OCI-LY1 (cell line): ENCODE measurements around the gene NCBP1.

Experiments
- H2AFZ ChIP-seq: fragments of 200-600 bp; sonication (generic), shearing (Covaris generic); 2 replicates; pipeline ENCODE4 v1.6.0; 2014; ENCODE audit warnings: antibody characterized with exemption, mild to moderate bottlenecking, low read length
- H3F3A ChIP-seq: fragments of 200-600 bp; sonication (generic), shearing (Covaris generic); 2 replicates; pipeline ENCODE4 v1.6.0; 2014; ENCODE audit warnings: mild to moderate bottlenecking, antibody characterized with exemption, low read length, moderate library complexity; ENCODE audit not compliant: insufficient read depth
- H3K27ac ChIP-seq: fragments of 200-600 bp; sonication (generic); 2 replicates; pipeline ENCODE4 v1.5.1; 2014; ENCODE audit warnings: low read length, mixed run types, mild to moderate bottlenecking, low read depth; ENCODE audit not compliant: poor library complexity, severe bottlenecking
- H3K27me3 ChIP-seq: fragments of 200-600 bp; sonication (generic); 2 replicates; pipeline ENCODE4 v1.6.0; 2014; ENCODE audit warnings: antibody characterized with exemption, mild to moderate bottlenecking, low read length, moderate library complexity; ENCODE audit not compliant: insufficient read depth
- H3K36me3 ChIP-seq: fragments of 200-600 bp; sonication (generic); 2 replicates; pipeline ENCODE4 v1.6.1; 2014; ENCODE audit warnings: mild to moderate bottlenecking, antibody characterized with exemption, low read length, moderate library complexity, mixed read lengths; ENCODE audit not compliant: insufficient read depth
- H3K4me1 ChIP-seq: fragments of 200-600 bp; sonication (generic); 2 replicates; pipeline ENCODE4 v1.5.1; 2014; ENCODE audit warnings: mild to moderate bottlenecking, low read length, moderate library complexity; ENCODE audit not compliant: insufficient read depth, severe bottlenecking
- H3K4me2 ChIP-seq: fragments of 200-600 bp; sonication (generic), shearing (Covaris generic); 2 replicates; pipeline ENCODE4 v1.6.1; 2014; ENCODE audit warnings: low read length
- H3K4me3 ChIP-seq: fragments of 200-600 bp; sonication (generic); 2 replicates; pipeline ENCODE4 v1.5.1; 2014; ENCODE audit warnings: low read length, low read depth, mild to moderate bottlenecking, mixed read lengths; ENCODE audit not compliant: poor library complexity, severe bottlenecking
- H3K79me2 ChIP-seq: fragments of 200-600 bp; shearing (Covaris generic); 2 replicates; pipeline ENCODE4 v1.6.1; 2016; ENCODE audit warnings: mixed run types, low read length, mixed read lengths; ENCODE audit not compliant: insufficient read depth
- H3K9ac ChIP-seq: fragments of 200-600 bp; sonication (generic), shearing (Covaris generic); 2 replicates; pipeline ENCODE4 v1.6.1; 2014; ENCODE audit warnings: mild to moderate bottlenecking, low read length, mixed read lengths
- H3K9me2 ChIP-seq: fragments of 200-600 bp; sonication (generic), shearing (Covaris generic); 2 replicates; pipeline ENCODE4 v1.6.1; 2014; ENCODE audit warnings: low read depth, mild to moderate bottlenecking, low read length, mixed read lengths
- H3K9me3 ChIP-seq: fragments of 200-600 bp; shearing (Covaris generic); 2 replicates; pipeline ENCODE4 v1.6.1; 2014; ENCODE audit warnings: low read length, mixed read lengths
- H4K20me1 ChIP-seq: fragments of 200-600 bp; sonication (generic), shearing (Covaris generic); 2 replicates; pipeline ENCODE4 v1.6.0; 2016; ENCODE audit warnings: mild to moderate bottlenecking, low read length; ENCODE audit not compliant: insufficient read depth
- CTCF ChIP-seq: fragments of 200-600 bp; sonication (generic), shearing (Covaris generic); IDR thresholded peaks from 2 replicates; pipeline ENCODE4 v1.5.1; 2017; ENCODE audit warnings: mild to moderate bottlenecking, antibody characterized with exemption, low read length, moderate library complexity, mixed read lengths
- EZH2 ChIP-seq: fragments of 200-600 bp; sonication (generic), shearing (Covaris generic); IDR thresholded peaks from 2 replicates; pipeline ENCODE4 v1.8.0; 2017; ENCODE audit warnings: borderline replicate concordance, mixed run types, mild to moderate bottlenecking, antibody characterized with exemption, low read length, moderate library complexity, mixed read lengths

NCBP1 gene

GRCh38 chr9:97703437-97704344 is 70.1 kb downstream of the NCBP1 start:
- Histone ChIP-seq H3K36me3 (no peaks in the 10 kb centered on the region), H3K27me3 (no peaks in the 10 kb centered on the region), H3K9me2 (no peaks in the 10 kb centered on the region), H3K27ac (no peak overlapping the region), H4K20me1 (no peaks in the 10 kb centered on the region), H3K4me2 (no peak overlapping the region), H3F3A (no peaks in the 10 kb centered on the region), H3K9ac (no peak overlapping the region), H3K4me3 (no peak overlapping the region), H3K9me3 (no peaks in the 10 kb centered on the region), H3K4me1 (peaks cover 12% of the 10 kb centered on the region), H2AFZ (no peak overlapping the region), H3K79me2 (no peaks in the 10 kb centered on the region)
- TF ChIP-seq CTCF = no peak
- no peak for TF ChIP-seq EZH2

GRCh38 chr9:97704345-97704677 is 70.7 kb downstream of the NCBP1 start:
- H3K4me3 ChIP-seq = no peak overlapping the region
- no peaks in the 10 kb centered on the region for H3F3A ChIP-seq
- no peak overlapping the region for H2AFZ ChIP-seq
- H3K27me3 ChIP-seq = no peaks in the 10 kb centered on the region
- TF ChIP-seq CTCF (no peak), EZH2 (no peak)
- H3K4me1 ChIP-seq = peaks cover 6% of the 10 kb centered on the region
- no peaks in the 10 kb centered on the region for H4K20me1 ChIP-seq
- no peak overlapping the region for H3K9ac ChIP-seq
- no peaks in the 10 kb centered on the region for H3K79me2 ChIP-seq
- H3K9me2 ChIP-seq = no peaks in the 10 kb centered on the region
- no peaks in the 10 kb centered on the region for H3K9me3 ChIP-seq
- H3K4me2 ChIP-seq = no peak overlapping the region
- H3K27ac ChIP-seq = no peak overlapping the region
- H3K36me3 ChIP-seq = no peaks in the 10 kb centered on the region

GRCh38 chr9:97704851-97705250 is 71.2 kb downstream of the NCBP1 start:
- no peaks in the 10 kb centered on the region for H3K9me2 ChIP-seq
- no peaks in the 10 kb centered on the region for H4K20me1 ChIP-seq
- H3K4me1 ChIP-seq = peaks cover under 1% of the 10 kb centered on the region
- H2AFZ ChIP-seq = no peak overlapping the region
- no peaks in the 10 kb centered on the region for H3K27me3 ChIP-seq
- no peak overlapping the region for H3K27ac ChIP-seq
- TF ChIP-seq CTCF (no peak), EZH2 (no peak)
- no peak overlapping the region for H3K4me2 ChIP-seq
- H3K9me3 ChIP-seq = no peaks in the 10 kb centered on the region
- no peaks in the 10 kb centered on the region for H3F3A ChIP-seq
- no peak overlapping the region for H3K9ac ChIP-seq
- H3K36me3 ChIP-seq = no peaks in the 10 kb centered on the region
- no peaks in the 10 kb centered on the region for H3K79me2 ChIP-seq
- no peak overlapping the region for H3K4me3 ChIP-seq
